ENCODE results near the gene ASAH2B. TPM values are rescaled to one million over a fixed set of nuclear protein-coding genes. Genes with fewer than 3 reads are reported as not detected.

ASAH2B gene
- total and polyA plus RNA-seq, 2 of the 13 experiments (the other 11 are each of a cell fraction or from before 2014, with no cell fraction given): 4.2 to 4.6 TPM

- TF ChIP-seq KDM5A (IDR thresholded peaks at IDR 0.05; ENCODE audit: borderline replicate concordance, low read length): 0 out of 2 replicates have a peak, but pooled peaks have one; percentile 47
- TF ChIP-seq TBL1XR1 (IDR thresholded peaks at IDR 0.05; ENCODE audit: borderline replicate concordance, low read length, partially characterized antibody): no peak
- peak; percentile 83 for TF ChIP-seq HOXA3 (CRISPR knock-in tag; IDR thresholded peaks at IDR 0.05)
- TF ChIP-seq ZNF609 (CRISPR knock-in tag; IDR thresholded peaks at IDR 0.05; ENCODE audit: borderline replicate concordance): no peak
- TF ChIP-seq NONO (IDR thresholded peaks at IDR 0.05): no peak
- TF ChIP-seq NONO (CRISPR knock-in tag; conservative IDR thresholded peaks at IDR 0.05): 0 out of 2 replicates have a peak, but pooled peaks have one; percentile 63
- TF ChIP-seq ZNF142 (CRISPR knock-in tag; IDR thresholded peaks at IDR 0.05): peak; percentile 81
- peak; percentile 82 for TF ChIP-seq PHF21A (CRISPR knock-in tag; IDR thresholded peaks at IDR 0.05)
- TF ChIP-seq FOXK2 (IDR thresholded peaks at IDR 0.05): no peak
- no peak for TF ChIP-seq ZNF790 (CRISPR knock-in tag; IDR thresholded peaks at IDR 0.05; ENCODE audit: borderline replicate concordance)
- TF ChIP-seq ZNF138 (CRISPR knock-in tag; IDR thresholded peaks at IDR 0.05; ENCODE audit: low read depth): 0 out of 2 replicates have a peak, but pooled peaks have one; percentile 51
- TF ChIP-seq DMAP1 (CRISPR knock-in tag; IDR thresholded peaks at IDR 0.05): peak; percentile 83; the same call in 1 of the 2 replicates
- peak; percentile 89 for TF ChIP-seq KAT8 (CRISPR knock-in tag; IDR thresholded peaks at IDR 0.05)
- no peak for TF ChIP-seq BHLHE40 (IDR thresholded peaks at IDR 0.05; ENCODE audit: low read length)
- TF ChIP-seq PCBP1 (IDR thresholded peaks at IDR 0.05; ENCODE audit: borderline replicate concordance, low read depth, low read length): 0 out of 2 replicates have a peak, but pooled peaks have one; percentile 43
- TF ChIP-seq ATF7-NPFF (CRISPR knock-in tag; IDR thresholded peaks at IDR 0.05; ENCODE audit: low read depth): peak; percentile 63; the same call in 1 of the 2 replicates
- TF ChIP-seq ZFYVE20 (CRISPR knock-in tag; IDR thresholded peaks at IDR 0.05; ENCODE audit: borderline replicate concordance, low read depth): no peak
- no peak for TF ChIP-seq HNF4G (IDR thresholded peaks at IDR 0.05; ENCODE audit: borderline replicate concordance, low read depth, low read length)
- no peak; the same call in 1 of the 2 replicates for TF ChIP-seq HNF4G (CRISPR knock-in tag; IDR thresholded peaks at IDR 0.05; ENCODE audit: borderline replicate concordance, low read depth)
- no peak for TF ChIP-seq SUZ12 (IDR thresholded peaks at IDR 0.05; ENCODE audit: low read depth, low read length)
Observed at GRCh38 chr10:50739618-50740292, at the start of gene ASAH2B (continued).

Data from HepG2 (cell line).